Smooth muscle cell of the brain vasculature (primary cell): ENCODE measurements around the gene EPB41L1.

Source experiments
- DNase-seq: peaks from one replicate; pipeline ENCODE4 v3.0.0-alpha.2; 2012; ENCODE audit warnings: low read depth, low spot score

The EPB41L1 gene

GRCh38 chr20:36260316-36260715 lies 105.8 kb downstream of the EPB41L1 start:
- no peak for DNase-seq

DNA sequence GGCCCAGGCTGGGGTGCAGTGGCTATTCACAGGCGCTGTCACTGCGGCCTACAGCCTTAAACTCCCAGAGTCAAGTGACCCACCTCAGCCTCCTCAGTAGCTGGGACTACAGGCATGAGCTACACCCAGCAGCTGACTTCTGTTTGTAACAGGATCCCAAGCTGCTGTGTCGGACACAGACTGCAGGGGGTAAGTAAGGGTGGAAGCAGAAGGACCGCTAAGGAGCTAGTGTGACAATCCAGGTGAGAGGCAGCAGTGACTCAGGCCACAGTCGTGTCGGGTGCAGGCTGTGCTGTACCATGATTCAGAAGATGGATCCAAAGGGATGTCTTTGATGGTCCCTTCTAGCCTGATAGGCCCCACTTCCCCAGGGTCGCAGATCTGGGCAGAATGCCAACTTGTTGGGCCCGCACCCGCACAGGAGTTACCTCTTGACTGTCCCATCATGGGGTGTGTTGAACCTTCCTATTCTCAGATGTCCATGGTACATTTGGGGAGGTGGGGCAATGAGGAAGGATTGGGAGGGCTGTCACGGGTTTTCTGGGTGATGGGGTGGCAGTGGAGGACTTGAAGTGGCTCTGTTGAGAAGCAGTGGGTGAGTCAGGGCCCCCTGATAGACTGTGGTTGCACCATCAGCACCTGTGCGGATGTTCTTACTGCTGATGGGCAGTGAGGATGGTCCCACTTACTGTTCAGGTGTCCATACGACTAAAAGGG lies 107.0 kb downstream of the EPB41L1 start:
- DNase-seq: no peak

DNA sequence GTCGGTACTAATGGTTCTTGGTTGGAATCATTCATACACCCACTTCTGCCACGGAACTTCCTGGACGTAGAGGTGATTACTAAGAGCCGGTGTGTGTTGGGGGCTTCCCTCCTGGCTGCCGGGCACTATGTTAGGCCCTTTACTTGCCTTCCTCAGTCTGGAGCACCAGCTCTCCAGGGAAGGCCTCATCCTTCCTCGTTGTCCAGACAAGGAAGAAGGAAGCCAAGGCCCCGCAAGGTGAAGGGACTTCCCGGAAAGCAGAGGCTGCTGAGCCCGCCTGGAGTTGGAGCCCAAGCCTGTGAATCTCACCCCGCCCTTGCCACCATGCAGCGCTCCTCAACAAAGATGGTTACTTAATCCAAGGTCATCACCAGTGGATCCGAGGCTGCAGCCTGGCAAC lies 107.9 kb downstream of the EPB41L1 start:
- DNase-seq: no peak

GRCh38 chr20:36264426-36265246 lies 110.1 kb downstream of the EPB41L1 start:
- no peak for DNase-seq

GRCh38 chr20:36266189-36266588 lies 111.6 kb downstream of the EPB41L1 start:
- no peak for DNase-seq

GRCh38 chr20:36267605-36268381 lies 113.3 kb downstream of the EPB41L1 start:
- DNase-seq: no peak

GRCh38 chr20:36268440-36269342 lies 114.2 kb downstream of the EPB41L1 start:
- DNase-seq: no peak

DNA sequence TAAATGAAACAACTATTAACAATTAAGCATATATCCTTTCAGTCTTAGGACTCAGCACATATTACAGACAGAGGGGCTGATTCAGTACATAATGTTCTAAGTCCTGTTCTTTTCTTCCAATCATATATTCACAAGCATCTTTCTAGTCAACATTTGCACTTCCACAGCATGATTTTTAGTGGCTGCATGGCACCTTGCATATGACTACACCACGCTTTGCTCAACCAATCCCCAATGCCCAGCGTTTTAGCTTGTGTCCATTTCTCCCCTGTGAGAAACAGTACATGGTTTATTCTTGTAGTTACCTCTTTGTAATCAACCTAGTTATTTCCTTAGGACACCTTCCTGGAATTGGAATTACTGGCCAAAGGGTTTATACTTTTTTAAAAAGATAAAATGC lies 115.0 kb downstream of the EPB41L1 start:
- no peak for DNase-seq

- DNase-seq: no peak
These were observed 116.5 kb downstream of the EPB41L1 start for GRCh38 chr20:36270744-36271638.

DNA sequence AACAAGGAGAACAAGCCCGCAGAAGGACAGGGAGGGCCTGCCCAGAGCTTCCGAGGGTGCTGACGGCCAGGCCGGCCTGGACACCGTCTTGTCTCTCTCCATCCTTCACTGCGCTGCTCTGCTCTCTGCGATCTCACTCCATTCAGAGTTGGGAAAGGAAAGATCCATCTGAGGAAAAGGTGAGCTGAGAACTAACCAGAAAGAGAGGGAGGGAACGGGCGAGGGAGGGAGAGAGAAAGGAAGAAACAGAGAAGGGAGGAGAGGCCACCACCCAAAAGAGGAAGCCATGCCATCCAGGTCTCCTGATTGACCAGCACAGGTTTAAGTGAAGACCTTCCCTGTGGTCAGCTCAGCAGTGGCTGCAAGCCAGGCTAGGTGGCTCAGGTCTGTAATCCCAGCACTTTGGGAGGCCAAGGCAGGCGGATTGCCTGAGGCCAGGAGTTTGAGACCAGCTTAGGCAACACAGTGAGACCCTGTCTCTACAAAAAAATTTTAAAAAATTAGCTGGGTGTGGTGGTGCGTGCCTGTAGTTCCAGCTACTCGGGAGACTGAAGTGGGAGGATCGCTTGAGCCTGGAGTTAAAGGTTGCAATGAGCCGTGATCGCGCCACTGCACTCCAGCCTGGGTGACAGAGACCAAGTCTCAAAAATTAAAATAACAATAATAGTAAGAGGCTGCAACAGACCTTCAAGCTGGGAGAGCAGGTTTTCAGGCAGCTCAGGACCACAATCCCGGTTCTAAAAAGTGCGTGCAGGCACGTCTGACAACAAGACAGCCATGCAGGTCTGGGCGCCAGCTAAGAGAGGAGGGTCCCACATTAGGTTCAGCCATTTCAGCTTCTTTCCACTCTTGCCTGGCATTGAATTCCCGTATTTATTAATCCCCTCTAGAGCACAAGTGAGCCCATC lies 117.4 kb downstream of the EPB41L1 start:
- DNase-seq: no peak

- no peak for DNase-seq
These were observed 118.1 kb downstream of the EPB41L1 start for GRCh38 chr20:36272547-36273220.

DNA sequence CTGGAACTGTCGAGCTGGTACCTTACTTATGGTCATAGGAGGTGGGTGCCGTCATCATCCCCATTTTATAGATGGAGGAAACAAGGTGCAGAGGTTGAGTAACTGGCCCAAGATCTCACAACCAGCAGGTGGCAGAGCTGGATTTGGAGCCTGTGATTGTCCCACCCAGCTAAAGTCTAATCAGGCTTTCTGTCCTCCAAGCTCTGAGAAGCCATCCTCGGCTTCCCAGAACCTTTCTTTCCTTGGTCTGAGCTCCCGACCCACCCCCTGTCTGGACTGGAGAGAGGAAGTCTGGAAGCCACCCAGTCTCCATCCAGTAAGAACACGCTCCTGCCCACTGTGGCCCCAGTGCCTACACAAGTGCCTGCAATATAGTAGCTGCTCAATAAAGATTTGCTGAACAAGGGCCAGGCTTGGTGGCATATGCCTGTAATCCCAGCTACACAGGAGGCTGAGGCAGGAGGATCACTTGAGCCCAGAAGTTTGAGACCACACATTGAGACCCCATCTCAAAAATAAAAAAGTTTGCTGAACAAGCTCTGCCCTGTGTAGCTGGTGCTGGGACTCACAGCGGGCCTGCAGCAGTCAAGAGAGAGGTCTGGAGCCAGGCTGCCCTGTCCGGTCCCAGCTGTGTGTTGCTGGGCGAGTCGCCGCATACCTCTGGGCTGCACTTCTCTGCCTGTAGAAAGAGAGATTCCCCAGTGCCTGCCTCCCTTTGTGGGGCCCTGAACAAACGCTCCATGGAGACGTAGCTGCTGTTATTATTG lies 119.1 kb downstream of the EPB41L1 start:
- DNase-seq: no peak

- DNase-seq: no peak
These were observed 119.8 kb downstream of the EPB41L1 start for GRCh38 chr20:36274181-36274841.

DNA sequence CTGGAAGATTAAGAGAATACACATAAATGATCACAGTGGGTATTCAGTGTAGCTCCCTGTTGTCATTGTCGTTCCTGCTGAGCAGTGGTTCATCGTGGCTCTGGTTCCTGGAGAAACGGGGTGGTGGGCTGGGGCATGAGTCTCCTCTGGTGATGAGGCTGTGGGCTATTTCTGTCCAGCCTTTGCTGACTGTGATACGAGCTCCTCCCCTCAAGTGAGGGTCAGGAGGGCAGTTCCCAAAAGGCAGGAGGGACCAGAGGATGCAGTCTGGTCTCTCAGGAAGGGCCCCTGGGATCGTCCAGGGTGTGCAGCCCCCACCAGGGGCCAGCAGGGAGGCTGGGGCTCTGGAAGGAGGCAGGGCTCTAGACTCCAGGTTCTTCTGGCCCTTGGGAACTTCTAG lies 120.5 kb downstream of the EPB41L1 start:
- DNase-seq: no peak

GRCh38 chr20:36275441-36276189 lies 121.1 kb downstream of the EPB41L1 start:
- DNase-seq: no peak

DNA sequence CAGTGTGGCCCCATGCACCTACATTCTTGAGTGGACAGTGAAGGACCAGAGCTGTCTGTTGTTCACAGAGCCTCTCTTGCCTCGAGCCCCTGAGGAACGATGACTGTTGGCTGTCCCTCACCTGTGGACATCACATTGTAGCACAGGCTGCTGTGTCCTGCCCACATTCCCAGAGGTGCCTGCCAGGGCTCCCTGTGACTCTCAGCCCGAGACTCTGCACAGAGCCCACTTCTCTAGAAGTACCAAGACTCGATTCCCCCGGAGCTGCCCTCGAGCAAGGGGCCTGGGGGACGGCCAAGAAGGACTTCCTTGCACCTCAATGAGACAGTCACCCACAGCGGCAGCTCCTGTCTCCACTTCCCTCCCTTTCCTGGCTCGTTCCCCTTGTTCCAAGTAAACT lies 123.0 kb downstream of the EPB41L1 start:
- no peak for DNase-seq

DNA sequence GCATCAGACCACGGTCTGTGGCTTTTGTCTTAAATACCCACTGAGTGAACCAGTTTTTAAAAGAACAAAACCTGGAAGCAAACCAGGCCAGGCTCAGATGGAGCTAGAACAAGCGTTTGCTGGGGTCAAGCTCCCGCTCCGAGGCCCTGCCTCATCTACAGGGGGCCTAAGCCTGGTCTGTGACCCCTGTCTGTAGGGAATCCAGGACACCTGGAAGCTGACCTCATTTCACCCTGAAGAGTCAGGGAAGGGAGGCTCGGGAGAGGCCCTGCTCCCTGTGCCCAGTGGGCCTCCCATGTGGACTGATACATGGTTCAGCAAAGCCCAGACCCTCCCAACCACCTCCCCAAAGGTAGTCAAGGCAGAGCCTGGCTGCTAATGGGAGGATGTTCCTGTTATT lies 124.8 kb downstream of the EPB41L1 start:
- no peak for DNase-seq
